ENCODE data around the gene SATL1. TPM values are rescaled to one million over a fixed set of nuclear protein-coding genes. Genes with fewer than 3 reads are reported as not detected.

The SATL1 gene
- total and polyA plus RNA-seq, 3 experiments from 2014 or later: not detected

DNA sequence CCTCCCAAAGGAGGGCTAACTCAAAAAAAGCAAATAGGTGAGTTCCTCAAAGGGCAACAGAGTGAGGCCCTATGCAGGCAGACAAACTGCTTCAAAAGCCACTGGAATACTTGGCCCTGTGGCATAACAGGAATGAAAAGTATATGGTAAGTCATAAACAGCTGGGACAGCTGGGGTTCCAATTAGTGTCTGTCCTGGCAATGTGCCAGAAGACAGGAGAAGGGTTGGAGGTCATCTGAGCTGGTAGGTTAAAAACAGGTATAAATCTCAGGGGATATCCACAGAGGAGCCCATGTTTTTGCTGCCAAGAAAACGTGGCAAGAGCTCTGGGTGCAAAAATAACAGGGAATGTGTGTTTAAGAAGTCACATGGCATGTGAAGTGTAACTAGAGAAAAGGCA, 128.3 kb downstream of the SATL1 start:
- Histone ChIP-seq H3K36me3 (ENCODE audit: insufficient read depth, low read length) (no peaks in the 10 kb centered on the region), H3K27ac (ENCODE audit: low read depth, low read length) (no peak overlapping the region), H3K4me1 (ENCODE audit: insufficient read depth, low read length) (no peaks in the 10 kb centered on the region), H3K27me3 (ENCODE audit: insufficient read depth, low read length, poor library complexity, severe bottlenecking) (no peaks in the 10 kb centered on the region), H3K9me3 (ENCODE audit: low read length) (no peaks in the 10 kb centered on the region), H3K4me3 (ENCODE audit: low read length) (no peak overlapping the region)
- Mint-ChIP-seq H3K4me1 (no peaks in the 10 kb centered on the region), H3K4me3 (no peak overlapping the region), H3K27ac (no peak overlapping the region), H3K36me3 (no peaks in the 10 kb centered on the region), H3K9me3 (no peaks in the 10 kb centered on the region), H3K27me3 (peaks cover 0 to 2% of the 10 kb centered on the region in 2 donors)
- no peak for DNase-seq
- CTCF ChIA-PET: no interaction called here
- POLR2A ChIA-PET: no interaction called here

DNA sequence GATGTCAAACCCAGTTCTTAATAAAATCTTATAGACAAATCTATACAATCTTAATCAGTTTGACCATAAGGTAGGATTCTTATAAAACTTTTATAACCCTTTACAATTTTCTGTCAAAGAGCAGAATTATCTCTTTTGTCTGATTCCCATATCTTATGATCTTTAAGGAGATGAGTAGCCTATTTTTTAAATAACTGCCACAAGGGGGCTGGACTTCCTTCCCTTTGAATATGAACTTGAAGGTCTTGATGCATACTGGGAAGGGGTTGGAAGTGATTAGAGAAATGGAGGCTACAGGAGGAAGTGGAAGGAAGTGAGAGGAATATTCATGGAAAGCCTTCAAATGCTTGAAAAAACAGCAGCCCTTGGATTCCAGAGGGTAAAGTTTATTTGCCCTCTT, 128.8 kb downstream of the SATL1 start:
- Histone ChIP-seq H3K4me1 (ENCODE audit: insufficient read depth, low read length) (no peaks in the 10 kb centered on the region), H3K36me3 (ENCODE audit: insufficient read depth, low read length) (no peaks in the 10 kb centered on the region), H3K9me3 (ENCODE audit: low read length) (no peaks in the 10 kb centered on the region), H3K27me3 (ENCODE audit: insufficient read depth, low read length, poor library complexity, severe bottlenecking) (no peaks in the 10 kb centered on the region), H3K27ac (ENCODE audit: low read depth, low read length) (no peak overlapping the region), H3K4me3 (ENCODE audit: low read length) (no peak overlapping the region)
- Mint-ChIP-seq H3K4me1 (no peaks in the 10 kb centered on the region), H3K27ac (no peak overlapping the region), H3K4me3 (no peak overlapping the region), H3K36me3 (no peaks in the 10 kb centered on the region), H3K9me3 (no peaks in the 10 kb centered on the region), H3K27me3 (peaks cover 0 to 2% of the 10 kb centered on the region in 2 donors)
- CTCF ChIA-PET: no interaction called here
- no peak for DNase-seq
- POLR2A ChIA-PET: no interaction called here

DNA sequence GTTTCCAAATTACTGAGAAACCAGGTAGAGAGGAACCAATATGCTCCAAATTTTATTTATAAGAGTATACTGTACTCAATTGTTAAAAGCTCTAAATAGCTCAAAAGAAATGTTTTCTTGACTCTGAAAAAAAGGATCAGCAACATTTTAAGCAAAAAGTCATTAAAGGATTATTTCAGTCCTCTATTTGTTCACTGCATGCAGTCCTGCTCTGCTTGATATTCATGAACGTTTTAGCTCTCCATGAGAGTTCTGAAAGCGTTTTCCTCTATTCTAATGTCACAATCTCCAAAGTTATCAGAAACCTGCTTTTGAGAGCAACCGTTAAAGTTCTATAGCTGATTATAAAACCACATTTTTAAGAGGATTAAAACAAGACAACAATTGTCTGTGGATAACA, 129.4 kb downstream of the SATL1 start:
- Histone ChIP-seq H3K4me3 (ENCODE audit: low read length) (no peak overlapping the region), H3K27me3 (ENCODE audit: insufficient read depth, low read length, poor library complexity, severe bottlenecking) (no peaks in the 10 kb centered on the region), H3K4me1 (ENCODE audit: insufficient read depth, low read length) (no peaks in the 10 kb centered on the region), H3K27ac (ENCODE audit: low read depth, low read length) (no peak overlapping the region), H3K9me3 (ENCODE audit: low read length) (no peaks in the 10 kb centered on the region), H3K36me3 (ENCODE audit: insufficient read depth, low read length) (no peaks in the 10 kb centered on the region)
- ChIA-PET CTCF (no interaction called here), POLR2A (no interaction called here)
- Mint-ChIP-seq H3K4me3 (no peak overlapping the region), H3K27ac (no peak overlapping the region), H3K4me1 (no peaks in the 10 kb centered on the region), H3K9me3 (no peaks in the 10 kb centered on the region), H3K27me3 (peaks cover 0 to 2% of the 10 kb centered on the region in 2 donors), H3K36me3 (no peaks in the 10 kb centered on the region)
- no peak for DNase-seq

DNA sequence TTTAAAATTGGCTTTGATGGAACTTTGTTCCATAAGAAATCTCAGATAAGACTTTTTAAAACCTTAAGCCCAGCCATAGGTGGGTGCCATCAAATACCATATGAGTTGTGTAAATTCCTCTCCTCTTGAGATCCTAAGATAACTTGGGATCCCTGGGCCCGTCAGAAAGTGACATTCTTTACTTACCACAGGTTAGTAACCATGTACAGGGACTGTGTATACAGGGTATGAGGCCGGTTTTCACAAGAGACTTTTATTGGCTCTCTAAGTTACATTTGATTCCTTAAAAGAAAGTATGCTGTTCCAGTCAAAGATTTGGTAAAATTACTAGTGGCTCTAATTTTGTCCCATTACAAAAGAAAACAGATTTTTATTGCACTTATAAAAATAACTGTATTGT, 129.8 kb downstream of the SATL1 start:
- Histone ChIP-seq H3K4me3 (ENCODE audit: low read length) (no peak overlapping the region), H3K27ac (ENCODE audit: low read depth, low read length) (no peak overlapping the region), H3K4me1 (ENCODE audit: insufficient read depth, low read length) (no peaks in the 10 kb centered on the region), H3K36me3 (ENCODE audit: insufficient read depth, low read length) (no peaks in the 10 kb centered on the region), H3K27me3 (ENCODE audit: insufficient read depth, low read length, poor library complexity, severe bottlenecking) (no peaks in the 10 kb centered on the region), H3K9me3 (ENCODE audit: low read length) (no peaks in the 10 kb centered on the region)
- DNase-seq: no peak
- ChIA-PET POLR2A (no interaction called here), CTCF (no interaction called here)
- H3K27me3 Mint-ChIP-seq: peaks cover 0 to 2% of the 10 kb centered on the region in 2 donors
- H3K4me3 Mint-ChIP-seq: no peak overlapping the region
- H3K36me3 Mint-ChIP-seq: no peaks in the 10 kb centered on the region
- H3K9me3 Mint-ChIP-seq: no peaks in the 10 kb centered on the region
- H3K4me1 Mint-ChIP-seq: no peaks in the 10 kb centered on the region
- no peak overlapping the region for H3K27ac Mint-ChIP-seq

GRCh38 chrX:85112293-85112692, 131.3 kb downstream of the SATL1 start:
- no peak for DNase-seq
- ChIA-PET CTCF (no interaction called here), POLR2A (no interaction called here)
- H3K4me3 ChIP-seq (ENCODE audit: low read length): no peak overlapping the region
- no peaks in the 10 kb centered on the region for H3K4me1 Mint-ChIP-seq
- no peak overlapping the region for H3K4me3 Mint-ChIP-seq
- H3K36me3 ChIP-seq (ENCODE audit: insufficient read depth, low read length): no peaks in the 10 kb centered on the region
- H3K27me3 Mint-ChIP-seq: peaks cover 0 to 6% of the 10 kb centered on the region in 2 donors
- no peak overlapping the region for H3K27ac ChIP-seq (ENCODE audit: low read depth, low read length)
- H3K4me1 ChIP-seq (ENCODE audit: insufficient read depth, low read length): no peaks in the 10 kb centered on the region
- H3K9me3 Mint-ChIP-seq: no peaks in the 10 kb centered on the region
- H3K9me3 ChIP-seq (ENCODE audit: low read length): no peaks in the 10 kb centered on the region
- H3K36me3 Mint-ChIP-seq: no peaks in the 10 kb centered on the region
- H3K27ac Mint-ChIP-seq: no peak overlapping the region
- no peaks in the 10 kb centered on the region for H3K27me3 ChIP-seq (ENCODE audit: insufficient read depth, low read length, poor library complexity, severe bottlenecking)

- H3K36me3 ChIP-seq (ENCODE audit: insufficient read depth, low read length): no peaks in the 10 kb centered on the region
- no peaks in the 10 kb centered on the region for H3K9me3 ChIP-seq (ENCODE audit: low read length)
- H3K4me1 ChIP-seq (ENCODE audit: insufficient read depth, low read length): no peaks in the 10 kb centered on the region
- H3K27me3 ChIP-seq (ENCODE audit: insufficient read depth, low read length, poor library complexity, severe bottlenecking): no peaks in the 10 kb centered on the region
- CTCF ChIA-PET: no interaction called here
- no peak overlapping the region for H3K4me3 ChIP-seq (ENCODE audit: low read length)
- no peak overlapping the region for H3K4me3 Mint-ChIP-seq
- DNase-seq: no peak
- H3K4me1 Mint-ChIP-seq: no peaks in the 10 kb centered on the region
- no peak overlapping the region for H3K27ac ChIP-seq (ENCODE audit: low read depth, low read length)
- H3K27me3 Mint-ChIP-seq: peaks cover 0 to 4% of the 10 kb centered on the region in 2 donors
- no peaks in the 10 kb centered on the region for H3K36me3 Mint-ChIP-seq
- H3K27ac Mint-ChIP-seq: no peak overlapping the region
- H3K9me3 Mint-ChIP-seq: no peaks in the 10 kb centered on the region
- POLR2A ChIA-PET: no interaction called here
These were observed 132.2 kb downstream of the SATL1 start for GRCh38 chrX:85111347-85111746.

DNA sequence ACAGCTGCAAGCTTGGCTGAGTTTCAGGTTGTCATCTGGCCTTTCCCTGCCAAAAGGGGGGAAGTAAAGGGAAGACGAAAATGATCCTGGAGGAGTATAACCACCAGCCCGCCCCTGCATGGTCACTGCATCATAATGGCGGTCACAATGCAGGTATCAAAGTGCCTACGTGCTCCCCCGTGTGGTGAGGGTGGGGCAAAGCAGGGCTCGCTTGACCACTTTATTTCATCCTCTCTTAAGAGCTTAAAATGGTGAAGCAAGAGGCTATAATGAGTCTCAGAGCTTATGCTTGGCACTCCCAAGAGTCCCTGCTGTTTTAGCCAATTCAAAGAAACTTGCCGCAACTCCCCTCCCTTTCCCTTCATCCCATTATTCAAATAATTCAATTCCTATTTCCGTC, 134.3 kb downstream of the SATL1 start:
- DNase-seq: no peak
- H3K27me3 ChIP-seq (ENCODE audit: insufficient read depth, low read length, poor library complexity, severe bottlenecking): no peaks in the 10 kb centered on the region
- H3K9me3 Mint-ChIP-seq: no peaks in the 10 kb centered on the region
- POLR2A ChIA-PET: no interaction called here
- H3K27ac ChIP-seq (ENCODE audit: low read depth, low read length): no peak overlapping the region
- H3K4me3 Mint-ChIP-seq: no peak overlapping the region
- CTCF ChIA-PET: no interaction called here
- H3K4me1 Mint-ChIP-seq: no peaks in the 10 kb centered on the region
- H3K36me3 Mint-ChIP-seq: no peaks in the 10 kb centered on the region
- H3K27me3 Mint-ChIP-seq: peaks cover 0 to 4% of the 10 kb centered on the region in 2 donors
- no peak overlapping the region for H3K4me3 ChIP-seq (ENCODE audit: low read length)
- H3K36me3 ChIP-seq (ENCODE audit: insufficient read depth, low read length): no peaks in the 10 kb centered on the region
- no peak overlapping the region for H3K27ac Mint-ChIP-seq
- no peaks in the 10 kb centered on the region for H3K9me3 ChIP-seq (ENCODE audit: low read length)
- H3K4me1 ChIP-seq (ENCODE audit: insufficient read depth, low read length): no peaks in the 10 kb centered on the region

DNA sequence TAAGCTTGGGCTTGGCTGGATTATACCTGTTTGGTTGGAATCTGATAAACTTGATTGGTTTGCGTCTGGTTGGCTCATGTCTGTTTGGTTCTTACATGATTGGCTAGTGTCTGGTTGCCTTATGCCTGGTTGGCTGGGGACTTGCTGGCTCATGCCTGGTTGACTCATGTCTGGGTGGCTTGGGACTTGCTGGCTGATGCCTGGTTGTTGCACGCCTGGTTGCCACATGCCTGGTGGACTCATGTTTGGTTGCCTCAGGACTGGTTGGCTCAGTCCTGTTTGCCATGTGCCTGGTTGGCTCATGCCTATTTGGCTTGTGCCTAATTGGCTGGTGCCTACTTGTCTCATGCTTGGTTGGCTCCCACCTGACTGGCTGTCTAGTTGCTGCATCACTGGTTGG, 135.4 kb downstream of the SATL1 start:
- H3K4me1 Mint-ChIP-seq: no peaks in the 10 kb centered on the region
- peaks cover 0 to 4% of the 10 kb centered on the region in 2 donors for H3K27me3 Mint-ChIP-seq
- no peaks in the 10 kb centered on the region for H3K36me3 Mint-ChIP-seq
- CTCF ChIA-PET: no interaction called here
- Histone ChIP-seq H3K27me3 (ENCODE audit: insufficient read depth, low read length, poor library complexity, severe bottlenecking) (no peaks in the 10 kb centered on the region), H3K9me3 (ENCODE audit: low read length) (no peaks in the 10 kb centered on the region), H3K4me3 (ENCODE audit: low read length) (no peak overlapping the region), H3K4me1 (ENCODE audit: insufficient read depth, low read length) (no peaks in the 10 kb centered on the region), H3K27ac (ENCODE audit: low read depth, low read length) (no peak overlapping the region), H3K36me3 (ENCODE audit: insufficient read depth, low read length) (no peaks in the 10 kb centered on the region)
- DNase-seq: no peak
- POLR2A ChIA-PET: no interaction called here
- no peak overlapping the region for H3K27ac Mint-ChIP-seq
- no peaks in the 10 kb centered on the region for H3K9me3 Mint-ChIP-seq
- no peak overlapping the region for H3K4me3 Mint-ChIP-seq

GRCh38 chrX:85107407-85107806, 136.2 kb downstream of the SATL1 start:
- POLR2A ChIA-PET: no interaction called here
- H3K9me3 Mint-ChIP-seq: no peaks in the 10 kb centered on the region
- H3K27ac Mint-ChIP-seq: no peak overlapping the region
- Histone ChIP-seq H3K27me3 (ENCODE audit: insufficient read depth, low read length, poor library complexity, severe bottlenecking) (no peaks in the 10 kb centered on the region), H3K36me3 (ENCODE audit: insufficient read depth, low read length) (no peaks in the 10 kb centered on the region), H3K27ac (ENCODE audit: low read depth, low read length) (no peak overlapping the region), H3K9me3 (ENCODE audit: low read length) (no peaks in the 10 kb centered on the region), H3K4me3 (ENCODE audit: low read length) (no peak overlapping the region), H3K4me1 (ENCODE audit: insufficient read depth, low read length) (no peaks in the 10 kb centered on the region)
- no peak overlapping the region for H3K4me3 Mint-ChIP-seq
- CTCF ChIA-PET: no interaction called here
- peaks cover 0 to 4% of the 10 kb centered on the region in 2 donors for H3K27me3 Mint-ChIP-seq
- H3K4me1 Mint-ChIP-seq: no peaks in the 10 kb centered on the region
- no peaks in the 10 kb centered on the region for H3K36me3 Mint-ChIP-seq
- no peak for DNase-seq

All from CD8-positive, alpha-beta memory T cell (primary cell).